H9 (cell line): ENCODE measurements around the gene CDH5. TPM values are rescaled to one million over a fixed set of nuclear protein-coding genes. Genes with fewer than 3 reads are reported as not detected.
A peak's percentile ranks its signal among the peaks of the same experiment; 100 is the strongest.

Experiments
- DNase-seq: peaks from one replicate; pipeline ENCODE4 v3.0.0-alpha.2; 2017
- H2AFZ ChIP-seq: one replicate; pipeline ENCODE4 v1.6.1; 2013; ENCODE audit warnings: mild to moderate bottlenecking, low read length, control low read depth, moderate library complexity
- H2AK5ac ChIP-seq: 2 replicates; pipeline ENCODE4 v1.6.1; 2013; ENCODE audit warnings: low read length, control low read depth, mixed read lengths; ENCODE audit not compliant: insufficient read length
- H2BK120ac ChIP-seq: one replicate; pipeline ENCODE4 v1.6.1; 2013; ENCODE audit warnings: low read depth, mild to moderate bottlenecking, low read length, control low read depth, inconsistent platforms; ENCODE audit not compliant: poor library complexity, severe bottlenecking
- H2BK12ac ChIP-seq: 2 replicates; pipeline ENCODE4 v1.6.1; 2013; ENCODE audit warnings: low read length, control low read depth, mixed read lengths, low read depth; ENCODE audit not compliant: insufficient read length
- H2BK15ac ChIP-seq: 2 replicates; pipeline ENCODE4 v1.6.1; 2013; ENCODE audit warnings: low read depth, low read length, control low read depth
- H2BK20ac ChIP-seq: one replicate; pipeline ENCODE4 v1.6.1; 2013; ENCODE audit warnings: low read depth, mild to moderate bottlenecking, low read length, control low read depth, inconsistent platforms; ENCODE audit not compliant: poor library complexity, severe bottlenecking
- H2BK5ac ChIP-seq: 2 replicates; pipeline ENCODE4 v1.6.1; 2013; ENCODE audit warnings: low read length, control low read depth, mixed read lengths; ENCODE audit not compliant: insufficient read length
- H3K14ac ChIP-seq: 2 replicates; pipeline ENCODE4 v1.6.1; 2013; ENCODE audit warnings: low read length, control low read depth; ENCODE audit not compliant: insufficient read depth
- H3K18ac ChIP-seq: 2 replicates; pipeline ENCODE4 v1.6.1; 2013; ENCODE audit warnings: low read depth, mild to moderate bottlenecking, mixed read lengths, low read length, control low read depth; ENCODE audit not compliant: insufficient read length
- H3K23ac ChIP-seq: 2 replicates; pipeline ENCODE4 v1.6.1; 2013; ENCODE audit warnings: low read length, control low read depth, mixed read lengths, low read depth; ENCODE audit not compliant: insufficient read length
- H3K23me2 ChIP-seq: 2 replicates; pipeline ENCODE4 v1.6.1; 2013; ENCODE audit warnings: low read depth, mild to moderate bottlenecking, mixed read lengths, low read length, control low read depth; ENCODE audit not compliant: insufficient read length, poor library complexity, severe bottlenecking
- H3K27ac ChIP-seq: 2 replicates; pipeline ENCODE4 v1.5.1; 2013; ENCODE audit warnings: low read length, control low read depth, mixed read lengths, low read depth; ENCODE audit not compliant: insufficient read length
- H3K27me3 ChIP-seq: 2 replicates; pipeline ENCODE4 v1.6.1; 2013; ENCODE audit warnings: low read length, control low read depth, inconsistent platforms; ENCODE audit not compliant: insufficient read depth
- H3K4ac ChIP-seq: 2 replicates; pipeline ENCODE4 v1.6.1; 2013; ENCODE audit warnings: low read depth, mild to moderate bottlenecking, control low read depth, inconsistent platforms, low read length, moderate library complexity
- H3K4me1 ChIP-seq: 2 replicates; pipeline ENCODE4 v1.6.1; 2013; ENCODE audit warnings: low read length, control low read depth, inconsistent platforms; ENCODE audit not compliant: insufficient read depth
- H3K4me2 ChIP-seq: 2 replicates; pipeline ENCODE4 v1.6.1; 2013; ENCODE audit warnings: low read length, control low read depth, mixed read lengths; ENCODE audit not compliant: insufficient read length, insufficient read depth
- H3K56ac ChIP-seq: 2 replicates; pipeline ENCODE4 v1.6.1; 2013; ENCODE audit warnings: low read depth, mild to moderate bottlenecking, mixed read lengths, low read length, control low read depth; ENCODE audit not compliant: insufficient read length
- H3K79me1 ChIP-seq: 2 replicates; pipeline ENCODE4 v1.6.1; 2013; ENCODE audit warnings: low read depth, mild to moderate bottlenecking, moderate library complexity, low read length, control low read depth, inconsistent platforms; ENCODE audit not compliant: insufficient read depth, poor library complexity, severe bottlenecking
- H3K79me2 ChIP-seq: 2 replicates; pipeline ENCODE4 v1.6.1; 2013; ENCODE audit warnings: low read length, control low read depth, inconsistent platforms; ENCODE audit not compliant: insufficient read depth
- H3K9ac ChIP-seq: 2 replicates; pipeline ENCODE4 v1.6.1; 2013; ENCODE audit warnings: low read length, control low read depth, mixed read lengths; ENCODE audit not compliant: insufficient read length; ENCODE audit errors: extremely low read depth
- H3K9me3 ChIP-seq: one replicate; pipeline ENCODE4 v1.6.1; 2013; ENCODE audit warnings: low read depth, low read length, inconsistent platforms; ENCODE audit not compliant: control insufficient read depth
- H3T11ph ChIP-seq: one replicate; pipeline ENCODE4 v1.6.1; 2013; ENCODE audit warnings: mild to moderate bottlenecking, low read length, control low read depth, inconsistent platforms
- H4K20me1 ChIP-seq: one replicate; pipeline ENCODE4 v1.6.1; 2013; ENCODE audit not compliant: control insufficient read depth, insufficient read length, insufficient read depth
- H4K5ac ChIP-seq: 2 replicates; pipeline ENCODE4 v1.6.1; 2013; ENCODE audit warnings: low read depth, mild to moderate bottlenecking, mixed read lengths, low read length, control low read depth; ENCODE audit not compliant: insufficient read length
- H4K8ac ChIP-seq: replicated peaks from 2 replicates; pipeline ENCODE4 v1.6.1; 2013; ENCODE audit warnings: low read length, control low read depth, mixed read lengths, low read depth; ENCODE audit not compliant: insufficient read length
- H4K91ac ChIP-seq: 2 replicates; pipeline ENCODE4 v1.6.1; 2013; ENCODE audit warnings: low read depth, mild to moderate bottlenecking, moderate library complexity, mixed read lengths, low read length, control low read depth; ENCODE audit not compliant: insufficient read length
- H3K27ac Mint-ChIP-seq, 3 experiments: 2 replicates in 2 of 3; 3 replicates in 1 of 3; pipeline ENCODE4 v1.8.0; 2020 to 2021; ENCODE audit warnings: mixed read lengths in 3 of 3, mild to moderate bottlenecking in 1 of 3, moderate library complexity in 1 of 3
- H3K27me3 Mint-ChIP-seq: 2 replicates; pipeline ENCODE4 v1.8.0; 2021; ENCODE audit warnings: low read depth, mild to moderate bottlenecking, moderate library complexity, mixed read lengths
- H3K36me3 Mint-ChIP-seq, 3 experiments: 2 replicates in 2 of 3; 3 replicates in 1 of 3; pipeline ENCODE4 v1.8.0; 2020 to 2021; ENCODE audit warnings: low read depth in 3 of 3, mixed read lengths in 3 of 3; ENCODE audit not compliant: insufficient read depth in 1 of 3
- H3K4me1 Mint-ChIP-seq, 2 experiments: 2 replicates each; pipeline ENCODE4 v1.8.0; 2020; ENCODE audit warnings: mixed read lengths in 2 of 2
- H3K4me3 Mint-ChIP-seq, 2 experiments: 2 replicates in 1 of 2; 3 replicates in 1 of 2; pipeline ENCODE4 v1.8.0; 2020 to 2021; ENCODE audit warnings: mild to moderate bottlenecking in 2 of 2, mixed read lengths in 2 of 2, moderate library complexity in 1 of 2
- H3K9me3 Mint-ChIP-seq, 2 experiments: 2 replicates in 1 of 2; 3 replicates in 1 of 2; pipeline ENCODE4 v1.8.0; 2020; ENCODE audit warnings: mild to moderate bottlenecking in 2 of 2, mixed read lengths in 2 of 2, moderate library complexity in 1 of 2
- CTCF ChIP-seq: fragments of 200-600 bp; sonication (generic); conservative IDR thresholded peaks from 3 replicates; pipeline ENCODE4 v1.8.0; 2021; ENCODE audit warnings: antibody characterized with exemption, mild to moderate bottlenecking
- WGBS: extraction: QIAGEN DNeasy Blood & Tissue Kit; methylation state at CpG from one replicate; pipeline ENCODE4 v1.1.7; 2013; ENCODE audit warnings: missing lambda C conversion rate, low lambda C conversion rate, mixed read lengths; ENCODE audit not compliant: insufficient read length; ENCODE audit errors: extremely low coverage; 5-methylcytosine and 5-hydroxymethylcytosine counted together
- total RNA-seq: library from RNA; stranded (reverse); gene quantifications from 2 replicates; pipeline ENCODE4 v1.2.1, GENCODE V29; 2021

The CDH5 gene
- total RNA-seq, 1 experiment from 2014 or later, result 0.20 TPM

DNA sequence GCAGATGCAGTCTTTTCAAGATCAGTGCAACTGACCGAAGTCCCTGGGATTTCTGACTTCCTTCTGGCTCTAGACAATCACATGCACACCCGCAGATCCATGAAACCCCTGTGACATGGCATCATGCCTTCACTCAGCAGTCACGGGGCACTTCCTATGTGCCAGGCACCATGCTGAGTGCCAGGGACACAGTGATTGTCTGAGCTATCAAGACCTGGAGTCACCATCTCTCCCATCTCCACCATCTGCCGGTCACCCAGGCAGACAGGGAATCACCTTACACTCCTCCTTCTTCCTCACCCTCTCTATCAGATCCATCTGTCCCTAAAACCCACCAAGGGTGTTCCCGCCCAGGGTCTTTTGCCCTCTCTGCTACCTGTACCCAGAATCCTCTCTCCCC, 65.9 kb downstream of the CDH5 start:
- no peak overlapping the region for H3T11ph ChIP-seq
- H3K18ac ChIP-seq, result no peak overlapping the region
- H2BK5ac ChIP-seq, result no peak overlapping the region
- H3K4me3 Mint-ChIP-seq, result no peak overlapping the region; a peak in 1 of 5 replicates
- no peak overlapping the region for H3K4me2 ChIP-seq
- no peak overlapping the region for H2BK15ac ChIP-seq
- no CpG with 5 or more reads among the region's 5 CpGs for WGBS
- no peak overlapping the region for H4K91ac ChIP-seq
- peaks cover 7% of the 10 kb centered on the region; the same call in 1 of the 2 replicates for H3K4me1 ChIP-seq
- H3K9me3 Mint-ChIP-seq, result no peaks in the 10 kb centered on the region
- no peak overlapping the region for H3K56ac ChIP-seq
- no peak overlapping the region for H2AFZ ChIP-seq
- H2AK5ac ChIP-seq, result no peak overlapping the region
- no peak overlapping the region for H2BK20ac ChIP-seq
- no peak overlapping the region for H3K4ac ChIP-seq
- no peak overlapping the region for H4K5ac ChIP-seq
- H3K79me1 ChIP-seq, result no peaks in the 10 kb centered on the region
- TF ChIP-seq CTCF, result no peak
- H4K20me1 ChIP-seq, result peaks cover 2% of the 10 kb centered on the region
- no peak for DNase-seq
- peaks cover 61% of the 10 kb centered on the region for H3K27me3 Mint-ChIP-seq
- H3K23ac ChIP-seq, result no peak overlapping the region
- peaks cover 18 to 37% of the 10 kb centered on the region in 2 experiments for H3K4me1 Mint-ChIP-seq
- H2BK120ac ChIP-seq, result no peak overlapping the region
- no peaks in the 10 kb centered on the region for H3K79me2 ChIP-seq
- no peak overlapping the region for H3K9ac ChIP-seq
- no peaks in the 10 kb centered on the region for H3K9me3 ChIP-seq
- H2BK12ac ChIP-seq, result no peak overlapping the region
- H4K8ac ChIP-seq, result no peak overlapping the region
- H3K27ac ChIP-seq, result no peak overlapping the region
- no peak overlapping the region for H3K14ac ChIP-seq
- peaks cover 26% of the 10 kb centered on the region for H3K27me3 ChIP-seq
- H3K27ac Mint-ChIP-seq, result peak overlapping the region in 1 of 3 experiments; percentile 29; a peak in 1 of 7 replicates
- peaks cover 10% of the 10 kb centered on the region for H3K23me2 ChIP-seq
- H3K36me3 Mint-ChIP-seq, result no peaks in the 10 kb centered on the region
